Sigmoid colon (tissue), 7 donors: ENCODE data around the gene HINFP. TPM values are rescaled to one million over a fixed set of nuclear protein-coding genes. Genes with fewer than 3 reads are reported as not detected.
"Not testable (repeated sequence)": the region's sequence is repeated elsewhere in the genome, so short reads cannot be mapped to it uniquely, and the experiment has no call there.

Experiments used
- DNase-seq: peaks from one replicate; pipeline ENCODE4 v3.0.0-alpha.2; 2019
- H3K27ac ChIP-seq, 4 donors: fragments of 200-600 bp; sonication (generic); one replicate each; pipeline ENCODE4 v1.5.1; 2016 to 2019; ENCODE audit warnings: mild to moderate bottlenecking in 1 of 4
- H3K27me3 ChIP-seq, 3 donors: fragments of 200-600 bp; sonication (generic); one replicate each; pipeline ENCODE4 v1.5.1; 2019; ENCODE audit warnings: mild to moderate bottlenecking in 1 of 3
- H3K36me3 ChIP-seq, 4 donors: fragments of 200-600 bp; sonication (generic); one replicate each; pipeline ENCODE4 v1.5.1; 2016 to 2019
- H3K4me1 ChIP-seq, 4 donors: fragments of 200-600 bp; sonication (generic); one replicate each; pipeline ENCODE4 v1.5.1; 2017 to 2019
- H3K4me3 ChIP-seq, 4 donors: fragments of 200-600 bp; sonication (generic); one replicate each; pipeline ENCODE4 v1.5.1; 2017 to 2019; ENCODE audit warnings: mild to moderate bottlenecking in 2 of 4, moderate library complexity in 1 of 4
- H3K9me3 ChIP-seq, 4 donors: fragments of 200-600 bp in 3 of 4; sonication (generic) in 3 of 4; one replicate each; pipeline versions ENCODE4 v1.5.1 to v1.6.1; 2013 to 2019
- EP300 ChIP-seq, 4 donors: sonication (generic); formaldehyde crosslinking; IDR thresholded peaks; one replicate each; pipeline ENCODE4 v1.6.1; 2017; ENCODE audit warnings: antibody characterized with exemption in 4 of 4
- POLR2A ChIP-seq, 2 donors: fragments of 450-650 bp; IDR thresholded peaks; one replicate each; pipeline ENCODE4 v1.6.1; 2016; ENCODE audit warnings: antibody characterized with exemption in 2 of 2, mild to moderate bottlenecking in 2 of 2, moderate library complexity in 2 of 2
- POLR2AphosphoS5 ChIP-seq, 4 donors: sonication (generic); formaldehyde crosslinking; IDR thresholded peaks; one replicate each; pipeline ENCODE4 v1.6.1; 2017; ENCODE audit warnings: antibody characterized with exemption in 4 of 4
- WGBS, 2 donors: extraction: QIAGEN DNeasy Blood & Tissue Kit; methylation state at CpG; one replicate each; pipeline ENCODE4 v1.1.7; 2013; 5-methylcytosine and 5-hydroxymethylcytosine counted together
- intact Hi-C: fragments of 100-400 bp; cut with DNase I; formaldehyde crosslinking; loops from one replicate; pipeline ENCODE4 v1.15.1; 2023
- polyA plus RNA-seq, 3 donors: library from polyadenylated mRNA; stranded (reverse); fragments of 200-250 nt; gene quantifications; one replicate each; pipeline ENCODE4 v1.2.3, GENCODE V29; 2013
- total RNA-seq, 4 donors: library from RNA; depleted of rRNA; stranded (reverse); fragments of >200 nt; gene quantifications; one replicate each; pipeline ENCODE4 v1.1.0, GENCODE V29; 2016
- TF ChIP-seq, protein P1 (sequence below), 4 experiments: fragments of 450-650 bp in 3 of 4; fragments of 200-600 bp in 1 of 4; IDR thresholded peaks; one replicate each; pipeline ENCODE4 v1.5.1; 2016 to 2019; ENCODE audit warnings: antibody characterized with exemption in 4 of 4, mild to moderate bottlenecking in 3 of 4, moderate library complexity in 2 of 4
- donor health status: healthy with polysubstance abuse.
- donor health status: Bipolar disorder and iron deficiency.
- donor health status: healthy.

Gene HINFP
- total and polyA plus RNA-seq, 7 donors, result 12.0 to 33.0 (median 20.1) TPM

- Histone ChIP-seq H3K27me3 (no peaks in the 10 kb centered on the region), H3K27ac (no peak overlapping the region), H3K36me3 (peaks cover 0 to 4% (median 0%) of the 10 kb centered on the region in 4 donors), H3K4me1 (peaks cover 0 to 9% (median 5%) of the 10 kb centered on the region in 4 donors), H3K4me3 (no peak overlapping the region), H3K9me3 (no peaks in the 10 kb centered on the region)
- intact Hi-C loops, result no loop called here
- no peak for DNase-seq
- no peak for TF ChIP-seq POLR2A (IDR thresholded peaks at IDR 0.05)
- TF ChIP-seq POLR2AphosphoS5 (IDR thresholded peaks at IDR 0.05), result no peak
- no peak for TF ChIP-seq EP300 (IDR thresholded peaks at IDR 0.05)
- TF ChIP-seq, protein P1, sequence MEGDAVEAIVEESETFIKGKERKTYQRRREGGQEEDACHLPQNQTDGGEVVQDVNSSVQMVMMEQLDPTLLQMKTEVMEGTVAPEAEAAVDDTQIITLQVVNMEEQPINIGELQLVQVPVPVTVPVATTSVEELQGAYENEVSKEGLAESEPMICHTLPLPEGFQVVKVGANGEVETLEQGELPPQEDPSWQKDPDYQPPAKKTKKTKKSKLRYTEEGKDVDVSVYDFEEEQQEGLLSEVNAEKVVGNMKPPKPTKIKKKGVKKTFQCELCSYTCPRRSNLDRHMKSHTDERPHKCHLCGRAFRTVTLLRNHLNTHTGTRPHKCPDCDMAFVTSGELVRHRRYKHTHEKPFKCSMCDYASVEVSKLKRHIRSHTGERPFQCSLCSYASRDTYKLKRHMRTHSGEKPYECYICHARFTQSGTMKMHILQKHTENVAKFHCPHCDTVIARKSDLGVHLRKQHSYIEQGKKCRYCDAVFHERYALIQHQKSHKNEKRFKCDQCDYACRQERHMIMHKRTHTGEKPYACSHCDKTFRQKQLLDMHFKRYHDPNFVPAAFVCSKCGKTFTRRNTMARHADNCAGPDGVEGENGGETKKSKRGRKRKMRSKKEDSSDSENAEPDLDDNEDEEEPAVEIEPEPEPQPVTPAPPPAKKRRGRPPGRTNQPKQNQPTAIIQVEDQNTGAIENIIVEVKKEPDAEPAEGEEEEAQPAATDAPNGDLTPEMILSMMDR (IDR thresholded peaks at IDR 0.05), result no peak
- 76 to 81% methylated on average over 8 of the region's 8 CpGs for WGBS, 2 donors
Observed at GRCh38 chr11:119166368-119167076, 45.1 kb downstream of the HINFP start.

DNA sequence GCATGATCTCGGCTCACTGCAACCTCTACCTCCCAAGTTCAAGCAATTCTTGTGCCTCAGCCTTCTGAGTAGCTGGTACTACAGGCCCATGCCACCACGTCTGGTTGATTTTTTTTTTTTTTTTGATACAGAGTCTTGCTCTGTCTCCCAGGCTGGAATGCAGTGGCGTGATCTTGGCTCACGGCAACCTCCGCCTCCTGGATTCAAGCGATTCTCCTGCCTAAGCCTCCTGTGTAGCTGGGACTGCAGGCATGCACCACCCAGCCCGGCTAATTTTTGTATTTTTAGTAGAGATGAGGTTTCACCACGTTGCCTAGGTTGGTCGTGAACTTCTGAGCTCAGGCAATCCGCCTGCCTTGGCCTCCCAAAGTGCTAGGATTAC, 45.7 kb downstream of the HINFP start:
- DNase-seq, H3K27ac ChIP-seq, H3K4me1 ChIP-seq, H3K36me3 ChIP-seq, intact Hi-C loops, H3K4me3 ChIP-seq, H3K9me3 ChIP-seq, H3K27me3 ChIP-seq: not testable (repeated sequence)
- WGBS, 2 donors, result 91 to 92% methylated on average over 10 of the region's 10 CpGs

GRCh38 chr11:119167933-119168332, 46.6 kb downstream of the HINFP start:
- Histone ChIP-seq H3K36me3 (peaks cover 0 to 7% (median 0%) of the 10 kb centered on the region in 4 donors), H3K27ac (peak overlapping the region; percentile 95 to 99 (median 98)), H3K27me3 (no peaks in the 10 kb centered on the region), H3K4me1 (peaks cover 0 to 9% (median 5%) of the 10 kb centered on the region in 4 donors), H3K4me3 (peak overlapping the region in 1 of 4 donors; percentile 92), H3K9me3 (no peaks in the 10 kb centered on the region)
- DNase-seq, result no peak
- TF ChIP-seq, protein P1 (IDR thresholded peaks at IDR 0.05), result no peak
- TF ChIP-seq POLR2AphosphoS5 (IDR thresholded peaks at IDR 0.05) (no peak), POLR2A (IDR thresholded peaks at IDR 0.05) (no peak), EP300 (IDR thresholded peaks at IDR 0.05) (no peak)
- 20 to 60% methylated on average over 6 of the region's 6 CpGs for WGBS, 2 donors
- intact Hi-C loops, result loop anchor here (1.0 to 2.0 kb wide), 3 partner anchors 29 to 153 kb away; partner anchors contain the start of gene CBL

DNA sequence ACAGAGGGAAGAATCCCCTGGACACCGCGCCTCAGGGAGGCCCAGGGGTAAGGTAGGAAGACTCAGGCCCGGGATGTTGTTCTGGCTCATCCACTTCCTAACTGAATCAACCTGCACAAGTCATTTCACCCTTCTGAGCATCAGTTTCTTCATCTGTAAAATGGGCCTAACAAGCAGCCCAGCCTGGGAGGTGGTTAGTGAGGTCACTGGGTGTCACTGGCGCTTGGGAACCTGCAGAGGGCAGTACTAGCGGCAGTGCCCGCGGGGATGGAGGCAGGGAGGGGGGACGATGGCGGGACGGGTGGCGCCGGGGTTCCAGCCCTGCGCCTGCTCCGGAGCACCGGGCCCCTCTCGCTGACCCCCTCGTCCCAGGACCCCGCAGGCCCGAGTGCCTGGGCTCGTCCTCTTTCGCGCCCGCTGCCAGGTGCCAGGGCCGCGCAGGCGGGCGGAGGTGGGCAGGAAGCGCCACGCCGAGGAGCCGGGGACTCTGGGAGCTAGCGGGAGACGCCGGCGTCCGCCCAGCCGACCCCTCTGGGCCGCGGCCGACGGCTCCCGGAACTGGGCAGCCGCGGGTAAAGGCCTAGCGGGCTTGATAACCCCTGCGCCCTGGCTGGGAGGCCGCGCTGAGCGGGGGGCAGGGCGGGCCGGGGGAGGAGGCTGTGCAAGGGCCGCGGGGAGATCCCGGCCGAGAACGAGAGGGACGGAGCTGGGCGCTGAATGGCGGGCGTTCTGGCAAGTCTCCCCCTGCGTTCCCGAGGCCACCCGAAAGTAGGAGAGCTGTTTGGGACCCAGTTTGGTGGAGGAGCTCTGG, 47.3 kb downstream of the HINFP start, which contains the start of gene NLRX1:
TSS of gene NLRX1 (plus strand) at position 255 of the 811 bp plus-strand sequence. CDS start 2,679 bp downstream, outside the sequence.
- peaks cover 0 to 9% (median 5%) of the 10 kb centered on the region in 4 donors for H3K4me1 ChIP-seq
- peaks cover 0 to 14% (median 0%) of the 10 kb centered on the region in 4 donors for H3K36me3 ChIP-seq
- TF ChIP-seq, protein P1 (IDR thresholded peaks at IDR 0.05), result peak; percentile 85 to 92 (median 89)
- TF ChIP-seq EP300 (IDR thresholded peaks at IDR 0.05) (no peak), POLR2AphosphoS5 (IDR thresholded peaks at IDR 0.05) (peak; percentile 77 to 91 (median 81)), POLR2A (IDR thresholded peaks at IDR 0.05) (peak; percentile 69 to 71)
- H3K9me3 ChIP-seq, result no peaks in the 10 kb centered on the region
- H3K4me3 ChIP-seq, result peak within 1 kb of the TSS; percentile 79 to 99 (median 94)
- 4% methylated on average over 63 of the region's 63 CpGs for WGBS, 2 donors
- H3K27ac ChIP-seq, result peak within 1 kb of the TSS; percentile 95 to 99 (median 98)
- peak; percentile 93 for DNase-seq
- intact Hi-C loops, result loop anchor here (1.0 to 2.0 kb wide), 3 partner anchors 28 to 152 kb away; partner anchors contain the start of gene CBL
- no peaks in the 10 kb centered on the region for H3K27me3 ChIP-seq
